ENCODE results near the gene HECTD2.

GRCh38 chr10:91559750-91560149, 149.6 kb downstream of the HECTD2 start:
- TF ChIP-seq CTCF (conservative IDR thresholded peaks at IDR 0.05) (no peak), EZH2 (IDR thresholded peaks at IDR 0.05; ENCODE audit: low read depth) (no peak)
